Measurements from ENCODE around the gene PRAC2. TPM values are rescaled to one million over a fixed set of nuclear protein-coding genes. Genes with fewer than 3 reads are reported as not detected.
"Not testable (repeated sequence)": the region's sequence is repeated elsewhere in the genome, so short reads cannot be mapped to it uniquely, and the experiment has no call there.

The PRAC2 gene
- total and polyA plus RNA-seq, 5 donors from 2014 or later, result not detected

GRCh38 chr17:48693178-48693577, 29.8 kb upstream of the PRAC2 start:
- ATAC-seq (ENCODE audit: low read depth in 2 of 2) (no peak), DNase-seq (no peak)
- Mint-ChIP-seq H3K9me3 (peaks cover 0 to 10% (median 1%) of the 10 kb centered on the region in 7 donors), H3K4me3 (no peak overlapping the region), H3K27ac (no peak overlapping the region), H3K27me3 (peaks cover 47% of the 10 kb centered on the region), H3K4me1 (no peaks in the 10 kb centered on the region), H3K36me3 (no peaks in the 10 kb centered on the region)
- Histone ChIP-seq H3K27me3 (ENCODE audit: control insufficient read depth, insufficient read depth, low read length) (peaks cover 15% of the 10 kb centered on the region), H3K4me3 (ENCODE audit: low read depth, low read length) (no peak overlapping the region), H3K36me3 (ENCODE audit: control insufficient read depth, insufficient read depth, low read length) (no peaks in the 10 kb centered on the region), H3K4me1 (ENCODE audit: control insufficient read depth, insufficient read depth, low read length, poor library complexity, severe bottlenecking) (no peaks in the 10 kb centered on the region), H3K27ac (ENCODE audit: insufficient read depth, low read length, poor library complexity, severe bottlenecking) (no peak overlapping the region), H3K9me3 (ENCODE audit: control insufficient read depth in 2 of 2, low read length in 2 of 2) (peaks cover 0 to 4% of the 10 kb centered on the region in 2 experiments)

DNA sequence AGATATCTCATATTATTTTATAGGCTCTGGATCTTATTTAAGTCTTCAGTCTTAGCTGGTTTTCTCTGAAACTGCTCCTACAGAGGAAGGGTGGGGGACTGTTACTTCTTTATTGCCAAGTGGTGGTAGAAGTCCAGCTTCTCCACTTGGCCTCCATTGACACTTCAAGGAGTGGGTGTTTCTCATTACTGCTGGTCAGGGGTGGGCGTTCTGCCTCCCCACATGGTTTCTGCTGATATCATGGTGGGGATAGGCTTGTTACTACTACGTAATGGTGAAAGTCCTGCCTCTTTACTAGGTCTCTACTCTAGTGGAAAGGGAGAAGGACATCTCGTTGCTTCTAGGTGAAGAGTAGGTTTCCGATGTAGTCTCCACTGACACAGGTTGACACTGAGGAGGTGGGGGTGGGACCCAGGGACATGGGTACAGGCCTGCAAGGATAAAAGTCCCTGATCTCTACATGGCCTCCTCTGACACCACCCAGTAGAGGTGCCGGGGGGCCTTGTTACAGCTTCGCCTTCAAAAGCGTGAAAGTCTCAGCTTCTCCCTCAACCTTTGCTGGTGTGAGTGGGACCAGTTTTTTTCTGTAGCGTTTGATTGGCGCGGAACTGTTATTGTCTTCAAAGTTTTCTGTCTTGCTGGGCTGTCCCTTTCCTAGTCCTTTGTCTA, 21.0 kb upstream of the PRAC2 start:
- Histone ChIP-seq H3K36me3 (ENCODE audit: control insufficient read depth, insufficient read depth, low read length) (no peaks in the 10 kb centered on the region), H3K27ac (ENCODE audit: insufficient read depth, low read length, poor library complexity, severe bottlenecking) (no peak overlapping the region), H3K27me3 (ENCODE audit: control insufficient read depth, insufficient read depth, low read length) (peaks cover 46% of the 10 kb centered on the region), H3K4me3 (ENCODE audit: low read depth, low read length) (no peak overlapping the region), H3K4me1 (ENCODE audit: control insufficient read depth, insufficient read depth, low read length, poor library complexity, severe bottlenecking) (no peaks in the 10 kb centered on the region), H3K9me3 (ENCODE audit: control insufficient read depth in 2 of 2, low read length in 2 of 2) (no peaks in the 10 kb centered on the region)
- DNase-seq (no peak), ATAC-seq (ENCODE audit: low read depth in 2 of 2) (no peak)
- Mint-ChIP-seq H3K4me1 (no peaks in the 10 kb centered on the region), H3K27me3 (peaks cover 59% of the 10 kb centered on the region), H3K27ac (no peak overlapping the region), H3K36me3 (no peaks in the 10 kb centered on the region), H3K4me3 (no peak overlapping the region), H3K9me3 (peaks cover 0 to 3% (median 0%) of the 10 kb centered on the region in 7 donors)

DNA sequence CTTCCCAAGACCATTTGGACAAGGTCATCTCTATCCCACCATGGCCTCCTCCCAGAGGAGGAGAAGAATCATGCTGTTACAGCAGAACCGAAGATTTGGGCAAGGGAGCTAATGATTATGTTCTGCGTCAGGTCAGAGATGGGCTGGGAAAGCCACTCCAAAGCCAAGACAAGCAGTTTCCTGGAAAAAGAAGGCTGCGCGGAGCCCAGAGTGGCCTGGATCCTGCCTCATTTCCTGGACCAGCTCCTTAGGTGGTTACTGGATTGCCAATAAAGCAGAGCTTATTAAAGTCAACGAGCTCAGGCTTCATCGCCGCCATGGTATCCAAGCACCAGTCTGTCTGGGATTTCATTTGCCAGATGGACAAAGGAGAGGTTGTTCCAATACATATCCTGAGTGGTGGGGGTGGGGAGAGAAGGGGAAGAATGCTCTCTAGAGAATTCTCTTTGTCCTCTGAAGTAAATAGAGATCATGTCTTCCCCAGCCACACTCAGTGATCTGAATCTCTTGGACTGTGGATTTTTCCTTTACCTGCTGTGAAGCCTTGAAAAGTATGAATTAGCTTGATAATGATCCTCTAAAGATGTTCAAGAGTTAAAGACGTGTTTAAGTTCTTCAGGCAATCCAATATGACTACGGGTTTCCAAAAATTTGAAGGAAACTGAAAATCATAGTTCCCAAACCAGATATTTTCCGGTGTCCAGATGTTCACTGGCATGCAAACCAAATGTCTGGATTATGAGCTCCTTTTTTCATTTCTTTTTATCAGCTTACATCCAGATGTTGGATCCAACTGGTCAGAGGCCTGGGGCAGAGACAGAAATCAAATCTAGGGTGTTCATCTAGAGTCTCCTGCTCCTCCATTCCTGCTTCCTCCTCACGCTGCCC, 18.4 kb upstream of the PRAC2 start:
- Mint-ChIP-seq H3K4me1 (peaks cover 0 to 2% (median 0%) of the 10 kb centered on the region in 4 donors), H3K36me3 (no peaks in the 10 kb centered on the region), H3K4me3 (no peak overlapping the region), H3K27me3 (peaks cover 71% of the 10 kb centered on the region), H3K9me3 (peaks cover 0 to 3% (median 0%) of the 10 kb centered on the region in 7 donors), H3K27ac (no peak overlapping the region)
- DNase-seq, result no peak
- ATAC-seq (ENCODE audit: low read depth in 2 of 2), result no peak
- Histone ChIP-seq H3K27ac (ENCODE audit: insufficient read depth, low read length, poor library complexity, severe bottlenecking) (no peak overlapping the region), H3K4me3 (ENCODE audit: low read depth, low read length) (no peak overlapping the region), H3K36me3 (ENCODE audit: control insufficient read depth, insufficient read depth, low read length) (no peaks in the 10 kb centered on the region), H3K27me3 (ENCODE audit: control insufficient read depth, insufficient read depth, low read length) (peaks cover 48% of the 10 kb centered on the region), H3K4me1 (ENCODE audit: control insufficient read depth, insufficient read depth, low read length, poor library complexity, severe bottlenecking) (no peaks in the 10 kb centered on the region), H3K9me3 (ENCODE audit: control insufficient read depth in 2 of 2, low read length in 2 of 2) (no peaks in the 10 kb centered on the region)

DNA sequence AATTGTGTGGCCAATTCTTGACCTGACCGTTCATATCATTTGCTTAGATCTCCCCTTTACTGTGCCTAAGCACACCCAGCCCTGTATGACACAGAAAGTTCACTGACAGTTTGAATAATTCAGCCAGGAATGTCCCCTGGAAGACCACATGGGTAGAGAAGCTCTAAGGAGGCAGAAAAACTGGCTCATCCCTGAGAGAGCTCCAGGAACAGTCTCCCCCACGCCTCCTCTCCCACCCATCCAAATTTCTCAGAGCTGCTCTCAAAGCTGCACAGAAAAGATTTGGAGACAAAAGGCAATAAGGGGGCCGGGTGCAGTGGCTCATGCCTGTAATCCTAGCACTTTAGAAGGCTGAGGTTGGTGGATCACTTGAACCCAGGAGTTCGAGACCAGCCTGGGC, 11.9 kb upstream of the PRAC2 start:
- H3K4me3 ChIP-seq (ENCODE audit: low read depth, low read length), result no peak overlapping the region
- peaks cover 31% of the 10 kb centered on the region for H3K27me3 ChIP-seq (ENCODE audit: control insufficient read depth, insufficient read depth, low read length)
- Mint-ChIP-seq H3K9me3 (peaks cover 0 to 6% (median 0%) of the 10 kb centered on the region in 7 donors), H3K4me3 (no peak overlapping the region), H3K27ac (no peak overlapping the region), H3K36me3 (no peaks in the 10 kb centered on the region), H3K27me3 (peaks cover 85% of the 10 kb centered on the region), H3K4me1 (peaks cover 0 to 4% (median 2%) of the 10 kb centered on the region in 4 donors)
- ATAC-seq (ENCODE audit: low read depth in 2 of 2) (no peak), DNase-seq (no peak)
- H3K4me1 ChIP-seq (ENCODE audit: control insufficient read depth, insufficient read depth, low read length, poor library complexity, severe bottlenecking), result peaks cover 4% of the 10 kb centered on the region
- H3K9me3 ChIP-seq (ENCODE audit: control insufficient read depth in 2 of 2, low read length in 2 of 2), result no peaks in the 10 kb centered on the region
- no peaks in the 10 kb centered on the region for H3K36me3 ChIP-seq (ENCODE audit: control insufficient read depth, insufficient read depth, low read length)
- no peak overlapping the region for H3K27ac ChIP-seq (ENCODE audit: insufficient read depth, low read length, poor library complexity, severe bottlenecking)

DNA sequence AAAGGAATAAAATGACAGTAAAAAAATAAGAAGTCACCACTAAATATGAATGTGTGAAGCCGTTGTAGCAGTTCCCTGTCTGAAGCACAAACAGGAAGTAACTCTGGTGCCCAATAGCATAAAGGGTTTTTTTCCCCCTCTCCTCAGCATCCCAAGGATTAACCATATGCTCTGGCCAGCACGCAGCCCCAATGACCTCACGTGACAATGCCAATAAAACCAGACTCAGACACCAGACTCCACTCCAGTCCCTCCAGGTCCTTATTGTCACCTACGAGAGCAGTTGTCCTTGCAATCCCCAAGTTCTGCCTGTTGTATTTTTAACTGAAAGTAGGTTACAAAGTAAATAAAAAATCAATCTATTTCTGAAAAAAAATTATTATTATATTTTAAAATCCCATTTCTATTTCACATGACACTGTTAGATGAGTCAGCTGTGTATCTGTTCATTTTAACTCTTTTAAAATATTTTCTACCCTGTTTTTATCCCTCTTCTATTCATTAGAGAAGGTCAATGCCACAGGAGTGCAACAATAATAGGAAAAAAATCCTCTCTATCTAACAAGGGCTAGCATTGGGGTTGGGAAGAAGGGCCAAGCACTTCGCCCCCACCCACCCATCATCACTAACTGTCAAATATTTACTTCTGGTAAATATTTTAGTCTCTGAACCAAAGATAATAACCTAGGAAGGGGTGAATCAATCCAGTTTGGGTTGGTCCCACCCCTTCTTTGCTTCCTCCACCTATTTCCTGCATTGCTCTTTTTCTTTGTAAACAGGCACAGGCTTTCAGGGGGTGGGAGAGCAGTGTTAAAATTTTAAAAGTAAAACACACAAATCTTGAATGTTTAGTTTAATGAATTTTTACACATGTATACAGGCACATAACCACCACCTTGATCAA, 7.2 kb upstream of the PRAC2 start:
- H3K4me1 ChIP-seq (ENCODE audit: control insufficient read depth, insufficient read depth, low read length, poor library complexity, severe bottlenecking), result peaks cover 22% of the 10 kb centered on the region
- peak in 1 of 3 donors; percentile 36 for DNase-seq
- peaks cover 91% of the 10 kb centered on the region for H3K27me3 Mint-ChIP-seq
- H3K9me3 ChIP-seq (ENCODE audit: control insufficient read depth in 2 of 2, low read length in 2 of 2), result peaks cover 1 to 5% of the 10 kb centered on the region in 2 experiments
- H3K9me3 Mint-ChIP-seq, result peaks cover 0 to 12% (median 1%) of the 10 kb centered on the region in 7 donors
- H3K36me3 Mint-ChIP-seq, result no peaks in the 10 kb centered on the region
- peaks cover 40% of the 10 kb centered on the region for H3K27me3 ChIP-seq (ENCODE audit: control insufficient read depth, insufficient read depth, low read length)
- no peak overlapping the region for H3K4me3 Mint-ChIP-seq
- H3K36me3 ChIP-seq (ENCODE audit: control insufficient read depth, insufficient read depth, low read length), result no peaks in the 10 kb centered on the region
- ATAC-seq (ENCODE audit: low read depth in 2 of 2), result no peak
- H3K4me3 ChIP-seq (ENCODE audit: low read depth, low read length), result no peak overlapping the region
- H3K4me1 Mint-ChIP-seq, result peaks cover 0 to 30% (median 13%) of the 10 kb centered on the region in 4 donors
- H3K27ac Mint-ChIP-seq, result no peak overlapping the region
- H3K27ac ChIP-seq (ENCODE audit: insufficient read depth, low read length, poor library complexity, severe bottlenecking), result no peak overlapping the region

DNA sequence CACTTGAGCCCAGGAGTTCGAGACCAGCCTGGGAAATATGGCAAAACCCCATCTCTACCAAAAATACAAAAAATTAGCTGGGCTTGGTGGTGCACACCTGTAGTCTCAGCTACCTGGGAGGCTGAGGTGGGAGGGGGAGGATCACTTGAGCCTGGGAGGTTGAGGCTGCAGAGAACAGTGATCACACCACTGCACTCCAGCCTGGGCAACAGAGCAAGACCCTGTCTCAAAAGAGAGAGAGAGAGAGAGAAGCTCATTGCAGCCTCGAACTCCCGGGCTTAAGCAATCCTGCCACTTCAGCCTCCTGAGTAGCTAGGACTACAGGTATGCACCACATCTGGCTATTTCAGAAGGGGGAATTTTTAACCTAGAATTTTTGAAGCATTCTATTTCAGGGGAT, 6.4 kb upstream of the PRAC2 start:
- DNase-seq; H3K27ac ChIP-seq (ENCODE audit: insufficient read depth, low read length, poor library complexity, severe bottlenecking); H3K9me3 ChIP-seq (ENCODE audit: control insufficient read depth in 2 of 2, low read length in 2 of 2); ATAC-seq (ENCODE audit: low read depth in 2 of 2); H3K4me3 ChIP-seq (ENCODE audit: low read depth, low read length); H3K27ac Mint-ChIP-seq; H3K4me3 Mint-ChIP-seq; H3K36me3 ChIP-seq (ENCODE audit: control insufficient read depth, insufficient read depth, low read length); H3K36me3 Mint-ChIP-seq: not testable (repeated sequence)
- H3K27me3 ChIP-seq (ENCODE audit: control insufficient read depth, insufficient read depth, low read length), result peaks cover 44% of the 10 kb centered on the region
- H3K4me1 ChIP-seq (ENCODE audit: control insufficient read depth, insufficient read depth, low read length, poor library complexity, severe bottlenecking), result peaks cover 22% of the 10 kb centered on the region
- Mint-ChIP-seq H3K27me3 (peaks cover 93% of the 10 kb centered on the region), H3K9me3 (peaks cover 0 to 12% (median 1%) of the 10 kb centered on the region in 7 donors), H3K4me1 (peaks cover 0 to 31% (median 14%) of the 10 kb centered on the region in 4 donors)
